ENCODE measurements around the gene MTUS2. TPM values are rescaled to one million over a fixed set of nuclear protein-coding genes. Genes with fewer than 3 reads are reported as not detected.

Gene MTUS2
- total and polyA plus RNA-seq, 10 of the 15 experiments (the other 5 are each of a cell fraction or from before 2014, with no cell fraction given) = under 0.01 to 0.05 (median 0.02) TPM; not detected in 6

GRCh38 chr13:29104461-29104860 lies 284.3 kb downstream of the MTUS2 start (continued):
- TF ChIP-seq CUX1 (IDR thresholded peaks at IDR 0.05; ENCODE audit: insufficient replicate concordance, low read depth, low read length) (no peak), YBX1 (IDR thresholded peaks at IDR 0.05) (no peak), BCL11A (IDR thresholded peaks at IDR 0.05; ENCODE audit: low read depth, low read length) (no peak), BACH1 (IDR thresholded peaks at IDR 0.05; ENCODE audit: borderline replicate concordance) (no peak), GABPA (IDR thresholded peaks at IDR 0.05; ENCODE audit: low read depth) (no peak), POU2F2 (IDR thresholded peaks at IDR 0.05; ENCODE audit: borderline replicate concordance, low read depth, low read length) (no peak), EED (IDR thresholded peaks at IDR 0.05; ENCODE audit: low read depth) (no peak), USF1 (IDR thresholded peaks at IDR 0.05; ENCODE audit: borderline replicate concordance, extremely low read length, insufficient read depth, low read depth, low read length) (no peak)
